ENCODE results near the gene ZNF32. TPM values are rescaled to one million over a fixed set of nuclear protein-coding genes. Genes with fewer than 3 reads are reported as not detected.

Gene ZNF32
- total and polyA plus RNA-seq, 2 of the 8 experiments (the other 6 are each of a cell fraction or from before 2014, with no cell fraction given): 17.2 to 22.5 TPM

GRCh38 chr10:43685744-43686143 is 37.1 kb upstream of the ZNF32 start:
- H3K4me3 ChIP-seq (ENCODE audit: extremely low read depth in 1 of 4, insufficient read depth in 2 of 4, low read depth in 3 of 4, low read length in 4 of 4): no peak overlapping the region
- H3K79me2 ChIP-seq (ENCODE audit: control insufficient read depth in 1 of 2, insufficient read depth in 2 of 2, low read length in 2 of 2): no peaks in the 10 kb centered on the region
- ChIA-PET POLR2A (ENCODE audit: partially characterized antibody) (no interaction called here), CTCF (ENCODE audit: partially characterized antibody) (interaction anchor here (1.0 to 1.7 kb wide), 14 partner anchors 10 to 271 kb away, joined by 3 to 12 read pairs (median 4); no protein-coding TSS in a partner anchor)
- H4K8ac ChIP-seq (ENCODE audit: extremely low read depth, insufficient read depth, low read length): no peak overlapping the region
- peaks cover 7% of the 10 kb centered on the region; the same call in 1 of the 2 replicates for H3K23me2 ChIP-seq (ENCODE audit: low read depth, low read length)
- H2AK5ac ChIP-seq (ENCODE audit: low read depth, low read length): no peak overlapping the region
- H3K23ac ChIP-seq (ENCODE audit: insufficient read length): no peak overlapping the region
- DNase-seq (ENCODE audit: low read depth in 1 of 2, low spot score in 2 of 2): no peak
- TF ChIP-seq TAF7 (optimal IDR thresholded peaks at IDR 0.05; ENCODE audit: borderline replicate concordance, low read depth, low read length): no peak
- no peak for TF ChIP-seq GABPA (IDR thresholded peaks at IDR 0.05; ENCODE audit: borderline replicate concordance, insufficient read depth, low read length)
- no peak for TF ChIP-seq EP300 (IDR thresholded peaks at IDR 0.05; ENCODE audit: borderline replicate concordance in 1 of 2, low read depth in 2 of 2, low read length in 2 of 2)
- TF ChIP-seq TCF12 (IDR thresholded peaks at IDR 0.05; ENCODE audit: low read depth, low read length): no peak
- TF ChIP-seq ZNF274 (IDR thresholded peaks at IDR 0.05; ENCODE audit: borderline replicate concordance, extremely low read depth, low read length): no peak
- no peak for TF ChIP-seq SIRT6 (IDR thresholded peaks at IDR 0.05; ENCODE audit: low read length)
- TF ChIP-seq BRCA1 (IDR thresholded peaks at IDR 0.05; ENCODE audit: low read depth, low read length): no peak
- TF ChIP-seq POU5F1 (IDR thresholded peaks at IDR 0.05; ENCODE audit: low read depth, low read length): no peak
- no peak for TF ChIP-seq SUZ12 (IDR thresholded peaks at IDR 0.05; ENCODE audit: low read length)
- no peak for TF ChIP-seq JUN (IDR thresholded peaks at IDR 0.05; ENCODE audit: low read depth, low read length)
- TF ChIP-seq EGR1 (IDR thresholded peaks at IDR 0.05; ENCODE audit: borderline replicate concordance, low read depth, low read length): no peak
- TF ChIP-seq POLR2A (IDR thresholded peaks at IDR 0.05; ENCODE audit: control extremely low read depth in 1 of 2, low read depth in 2 of 2, low read length in 2 of 2): no peak
- no peak for TF ChIP-seq SIN3A (conservative IDR thresholded peaks at IDR 0.05 in 1 of 2, IDR thresholded peaks at IDR 0.05 in 1 of 2; ENCODE audit: low read depth in 1 of 2, low read length in 2 of 2)
- no peak for TF ChIP-seq NANOG (IDR thresholded peaks at IDR 0.05; ENCODE audit: insufficient read depth, low read depth, low read length, poor library complexity, severe bottlenecking)
- H2BK120ac ChIP-seq (replicated peaks; ENCODE audit: low read depth, low read length): no peak overlapping the region
- no peak overlapping the region for H4K5ac ChIP-seq (ENCODE audit: insufficient read length, low read depth, low read length)
- no peak overlapping the region for H3K18ac ChIP-seq (ENCODE audit: extremely low read depth, low read length)
- no peak overlapping the region for H3K14ac ChIP-seq (ENCODE audit: insufficient read length)
- no peak overlapping the region for H2BK20ac ChIP-seq (ENCODE audit: low read length)
- H4K91ac ChIP-seq (replicated peaks; ENCODE audit: insufficient read length, low read length): no peak overlapping the region
- no peak overlapping the region for H3K9ac ChIP-seq (replicated peaks in 1 of 4; ENCODE audit: extremely low read depth in 1 of 4, low read depth in 3 of 4, low read length in 3 of 4)
- no peak overlapping the region for H2BK15ac ChIP-seq (ENCODE audit: low read length)
- peaks cover 0 to 22% (median 19%) of the 10 kb centered on the region in 4 experiments; a peak in 6 of 7 replicates for H3K27me3 ChIP-seq (replicated peaks in 1 of 4; ENCODE audit: control insufficient read depth in 3 of 4, extremely low read depth in 1 of 4, insufficient read depth in 3 of 4, low read length in 3 of 4)
- no peaks in the 10 kb centered on the region for H3K79me1 ChIP-seq (ENCODE audit: low read depth, low read length)
- no peak overlapping the region for H3K27ac ChIP-seq (ENCODE audit: low read depth, low read length)
- H3K4me2 ChIP-seq (ENCODE audit: insufficient read depth in 1 of 2, low read depth in 2 of 2, low read length in 2 of 2): no peak overlapping the region
- H4K20me1 ChIP-seq (replicated peaks in 1 of 2; ENCODE audit: control insufficient read depth in 1 of 2, insufficient read depth in 2 of 2, low read length in 2 of 2): no peaks in the 10 kb centered on the region
- no peak overlapping the region for H2BK5ac ChIP-seq (ENCODE audit: low read depth, low read length)
- H3K36me3 ChIP-seq (ENCODE audit: control insufficient read depth in 2 of 4, insufficient read depth in 4 of 4, low read length in 3 of 4): no peaks in the 10 kb centered on the region
- WGBS, 2 experiments (ENCODE audit: extremely low coverage in 1 of 2, insufficient coverage in 1 of 2, insufficient read length in 1 of 2, insufficient replicate concordance in 2 of 2, low coverage in 1 of 2, low lambda C conversion rate in 2 of 2, missing lambda C conversion rate in 1 of 2): 96% methylated on average over 8 of the region's 8 CpGs; no CpG with 5 or more reads in 1 of the 2 experiments
- no peaks in the 10 kb centered on the region for H3K9me3 ChIP-seq (ENCODE audit: insufficient read depth in 2 of 2, low read depth in 1 of 2, low read length in 1 of 2)
- H3K56ac ChIP-seq (replicated peaks; ENCODE audit: insufficient read length, low read depth, low read length): no peak overlapping the region
- no peak overlapping the region for H2AFZ ChIP-seq (ENCODE audit: low read length)
- H3K4ac ChIP-seq (replicated peaks; ENCODE audit: insufficient read length, low read depth, low read length): no peak overlapping the region
- no peak overlapping the region for H2BK12ac ChIP-seq (ENCODE audit: low read depth, low read length)
- peaks cover 0 to 3% (median 1%) of the 10 kb centered on the region in 4 experiments; a peak in 4 of 7 replicates for H3K4me1 ChIP-seq (replicated peaks in 1 of 4; ENCODE audit: control insufficient read depth in 3 of 4, insufficient read depth in 4 of 4, low read length in 3 of 4)
- no peak for FAIRE-seq
